Aorta (tissue), 5 donors: Measurements from ENCODE around the gene SMIM28. TPM values are rescaled to one million over a fixed set of nuclear protein-coding genes. Genes with fewer than 3 reads are reported as not detected.
"Not testable (repeated sequence)": the region's sequence is repeated elsewhere in the genome, so short reads cannot be mapped to it uniquely, and the experiment has no call there.

ENCODE experiments used
- ATAC-seq: fragments of 200-7000 bp; cut with Tn5 transposase; one replicate; pipeline ENCODE4 v1.9.1; 2022; ENCODE audit warnings: moderate library complexity; ENCODE audit not compliant: low FRiP score
- DNase-seq, 2 donors: peaks; one replicate each; pipeline ENCODE4 v3.0.0-alpha.2; 2020
- H3K27ac ChIP-seq, 2 donors: one replicate each; pipeline ENCODE4 v1.5.1; 2013; ENCODE audit warnings: low read length in 2 of 2, mild to moderate bottlenecking in 2 of 2, moderate library complexity in 2 of 2, control low read depth in 1 of 2, inconsistent platforms in 1 of 2, low read depth in 1 of 2
- H3K27me3 ChIP-seq, 2 donors: one replicate each; pipeline ENCODE4 v1.6.1; 2013; ENCODE audit warnings: control low read depth in 1 of 2, low read length in 1 of 2, mild to moderate bottlenecking in 1 of 2, moderate library complexity in 1 of 2; ENCODE audit not compliant: insufficient read depth in 2 of 2, control insufficient read depth in 1 of 2
- H3K36me3 ChIP-seq, 2 donors: one replicate each; pipeline ENCODE4 v1.6.1; 2013; ENCODE audit warnings: control low read depth in 1 of 2, low read length in 1 of 2, mild to moderate bottlenecking in 1 of 2; ENCODE audit not compliant: insufficient read depth in 2 of 2, control insufficient read depth in 1 of 2
- H3K4me1 ChIP-seq, 2 donors: one replicate each; pipeline ENCODE4 v1.6.1; 2013; ENCODE audit warnings: low read length in 2 of 2, control low read depth in 1 of 2, mild to moderate bottlenecking in 1 of 2, moderate library complexity in 1 of 2; ENCODE audit not compliant: insufficient read depth in 2 of 2, control insufficient read depth in 1 of 2
- H3K4me3 ChIP-seq, 2 donors: one replicate each; pipeline ENCODE4 v1.5.1; 2013; ENCODE audit warnings: low read length in 2 of 2, control low read depth in 1 of 2, mild to moderate bottlenecking in 1 of 2
- H3K9me3 ChIP-seq: one replicate; pipeline ENCODE4 v1.6.1; 2013; ENCODE audit warnings: mild to moderate bottlenecking, low read length; ENCODE audit not compliant: control insufficient read depth
- WGBS, 2 donors: extraction: QIAGEN DNeasy Blood & Tissue Kit; methylation state at CpG; one replicate each; pipeline ENCODE4 v1.1.7; 2013; 5-methylcytosine and 5-hydroxymethylcytosine counted together
- intact Hi-C, 2 donors: fragments of 100-400 bp; cut with DNase I; formaldehyde crosslinking; loops; one replicate each; pipeline versions ENCODE4 v1.14.2 to v1.15.0; 2022
- polyA plus RNA-seq, 2 donors: library from polyadenylated mRNA; stranded (reverse); fragments of 200-250 nt; gene quantifications; one replicate each; pipeline ENCODE4 v1.2.3, GENCODE V29; 2013
- total RNA-seq, 2 donors: library from RNA; stranded (reverse); fragmentation: NEBNext Ultra II Directional; extraction: Animal tissue kit (Norgen Biotek cat#: 25700); gene quantifications; one replicate each; pipeline ENCODE4 v1.2.1, GENCODE V29; 2021
- donor health status: healthy with polysubstance abuse.
- donor health status: Bipolar disorder and iron deficiency.
- donor health status: DM: no; HTN: no; CAD: no.
- donor health status: DM: no; HTN: no; CAD: no.
- donor health status: DM: yes; HTN: yes; CAD: no.

Gene SMIM28
- total and polyA plus RNA-seq, 4 donors: not detected

- Histone ChIP-seq H3K4me3 (no peak overlapping the region), H3K27ac (no peak overlapping the region), H3K27me3 (no peaks in the 10 kb centered on the region), H3K9me3 (no peaks in the 10 kb centered on the region), H3K4me1 (no peaks in the 10 kb centered on the region), H3K36me3 (no peaks in the 10 kb centered on the region)
- intact Hi-C loops: no loop called here
- no peak for DNase-seq
- no peak for ATAC-seq
- 99 to 100% methylated on average over 4 of the region's 4 CpGs for WGBS, 2 donors
These were observed 42.7 kb downstream of the SMIM28 start for GRCh38 chr6:138420356-138420755.

- intact Hi-C loops: no loop called here
- Histone ChIP-seq H3K36me3 (no peaks in the 10 kb centered on the region), H3K27me3 (no peaks in the 10 kb centered on the region), H3K27ac (no peak overlapping the region), H3K4me1 (no peaks in the 10 kb centered on the region), H3K9me3 (no peaks in the 10 kb centered on the region), H3K4me3 (no peak overlapping the region)
- no peak for DNase-seq
- 75 to 77% methylated on average over 6 of the region's 6 CpGs for WGBS, 2 donors
- ATAC-seq: no peak
These were observed 43.4 kb downstream of the SMIM28 start for GRCh38 chr6:138421089-138421488.

GRCh38 chr6:138421608-138422007 lies 43.9 kb downstream of the SMIM28 start:
- no peak for DNase-seq
- no peaks in the 10 kb centered on the region for H3K36me3 ChIP-seq
- no peaks in the 10 kb centered on the region for H3K4me1 ChIP-seq
- WGBS, 2 donors: 95% methylated on average over 10 of the region's 10 CpGs
- H3K9me3 ChIP-seq: no peaks in the 10 kb centered on the region
- intact Hi-C loops: no loop called here
- no peak for ATAC-seq
- H3K4me3 ChIP-seq: no peak overlapping the region
- no peak overlapping the region for H3K27ac ChIP-seq
- H3K27me3 ChIP-seq: no peaks in the 10 kb centered on the region

- intact Hi-C loops: no loop called here
- Histone ChIP-seq H3K4me1 (no peaks in the 10 kb centered on the region), H3K4me3 (no peak overlapping the region), H3K27ac (no peak overlapping the region), H3K9me3 (no peaks in the 10 kb centered on the region), H3K27me3 (no peaks in the 10 kb centered on the region), H3K36me3 (no peaks in the 10 kb centered on the region)
- ATAC-seq (no peak), DNase-seq (no peak)
These were observed 45.2 kb downstream of the SMIM28 start for GRCh38 chr6:138422861-138423260.

GRCh38 chr6:138424004-138424904 lies 46.5 kb downstream of the SMIM28 start:
- Histone ChIP-seq H3K9me3 (no peaks in the 10 kb centered on the region), H3K36me3 (no peaks in the 10 kb centered on the region), H3K27ac (no peak overlapping the region), H3K27me3 (no peaks in the 10 kb centered on the region), H3K4me3 (no peak overlapping the region), H3K4me1 (no peaks in the 10 kb centered on the region)
- DNase-seq: no peak
- peak; percentile 37 for ATAC-seq
- WGBS, 2 donors: 91 to 93% methylated on average over 48 of the region's 48 CpGs
- intact Hi-C loops: no loop called here

GRCh38 chr6:138425256-138425655 lies 47.6 kb downstream of the SMIM28 start:
- WGBS, 2 donors: 85 to 90% methylated on average over 7 of the region's 7 CpGs
- intact Hi-C loops: loop anchor here (5.0 kb wide), 2 partner anchors 97 to 342 kb away; no protein-coding TSS in a partner anchor
- ATAC-seq, H3K4me3 ChIP-seq, H3K27me3 ChIP-seq, H3K36me3 ChIP-seq, DNase-seq, H3K27ac ChIP-seq, H3K4me1 ChIP-seq, H3K9me3 ChIP-seq: not testable (repeated sequence)

GRCh38 chr6:138426500-138427123 lies 48.9 kb downstream of the SMIM28 start:
- DNase-seq (no peak), ATAC-seq (no peak)
- H3K27ac ChIP-seq: no peak overlapping the region
- H3K27me3 ChIP-seq: no peaks in the 10 kb centered on the region
- intact Hi-C loops: loop anchor here (5.0 kb wide), 2 partner anchors 96 to 341 kb away; no protein-coding TSS in a partner anchor
- H3K9me3 ChIP-seq: no peaks in the 10 kb centered on the region
- no peak overlapping the region for H3K4me3 ChIP-seq
- no peaks in the 10 kb centered on the region for H3K4me1 ChIP-seq
- 84 to 86% methylated on average over 5 of the region's 5 CpGs for WGBS, 2 donors
- H3K36me3 ChIP-seq: no peaks in the 10 kb centered on the region

GRCh38 chr6:138427701-138428100 lies 50.0 kb downstream of the SMIM28 start:
- H3K27me3 ChIP-seq: no peaks in the 10 kb centered on the region
- no peaks in the 10 kb centered on the region for H3K36me3 ChIP-seq
- 88 to 89% methylated on average over 8 of the region's 8 CpGs for WGBS, 2 donors
- H3K4me3 ChIP-seq: no peak overlapping the region
- intact Hi-C loops: loop anchor here (5.0 kb wide), 2 partner anchors 95 to 340 kb away; no protein-coding TSS in a partner anchor
- H3K27ac ChIP-seq: no peak overlapping the region
- DNase-seq (no peak), ATAC-seq (no peak)
- no peaks in the 10 kb centered on the region for H3K9me3 ChIP-seq
- no peaks in the 10 kb centered on the region for H3K4me1 ChIP-seq
